Skeletal muscle tissue (tissue), 4 donors: Measurements from ENCODE around the gene IDH3G. TPM values are rescaled to one million over a fixed set of nuclear protein-coding genes. Genes with fewer than 3 reads are reported as not detected.
"Not testable (repeated sequence)": the region's sequence is repeated elsewhere in the genome, so short reads cannot be mapped to it uniquely, and the experiment has no call there.

Experiments used
- H3K27ac ChIP-seq: one replicate; pipeline ENCODE4 v1.7.0; 2013; ENCODE audit warnings: mild to moderate bottlenecking, low read depth, low read length, inconsistent platforms
- H3K27me3 ChIP-seq, 3 donors: one replicate each; pipeline ENCODE4 v1.7.0; 2013; ENCODE audit warnings: low read length in 3 of 3; ENCODE audit not compliant: control insufficient read depth in 3 of 3, insufficient read depth in 3 of 3
- H3K36me3 ChIP-seq, 3 donors: one replicate each; pipeline ENCODE4 v1.7.0; 2013; ENCODE audit warnings: low read length in 3 of 3; ENCODE audit not compliant: control insufficient read depth in 3 of 3, insufficient read depth in 3 of 3
- H3K4me1 ChIP-seq, 3 donors: one replicate each; pipeline ENCODE4 v1.7.0; 2013; ENCODE audit warnings: low read length in 3 of 3, mild to moderate bottlenecking in 3 of 3; ENCODE audit not compliant: control insufficient read depth in 3 of 3, insufficient read depth in 3 of 3
- H3K4me3 ChIP-seq, 3 donors: one replicate each; pipeline ENCODE4 v1.7.0; 2013; ENCODE audit warnings: low read length in 3 of 3
- H3K9ac ChIP-seq, 3 donors: one replicate each; pipeline ENCODE4 v1.7.0; 2013; ENCODE audit warnings: low read length in 3 of 3, mild to moderate bottlenecking in 3 of 3, moderate library complexity in 2 of 3, low read depth in 1 of 3
- H3K9me3 ChIP-seq, 3 donors: one replicate each; pipeline ENCODE4 v1.7.0; 2013; ENCODE audit warnings: low read length in 3 of 3; ENCODE audit not compliant: control insufficient read depth in 3 of 3
- total RNA-seq: library from RNA; depleted of rRNA; stranded (reverse); fragments of >200 nt; gene quantifications from one replicate; pipeline ENCODE4 v1.2.3, GENCODE V29; 2014
- donor health status: Osteomylitis.

IDH3G gene
- total RNA-seq, 1 donor from 2014 or later: 25.1 TPM

DNA sequence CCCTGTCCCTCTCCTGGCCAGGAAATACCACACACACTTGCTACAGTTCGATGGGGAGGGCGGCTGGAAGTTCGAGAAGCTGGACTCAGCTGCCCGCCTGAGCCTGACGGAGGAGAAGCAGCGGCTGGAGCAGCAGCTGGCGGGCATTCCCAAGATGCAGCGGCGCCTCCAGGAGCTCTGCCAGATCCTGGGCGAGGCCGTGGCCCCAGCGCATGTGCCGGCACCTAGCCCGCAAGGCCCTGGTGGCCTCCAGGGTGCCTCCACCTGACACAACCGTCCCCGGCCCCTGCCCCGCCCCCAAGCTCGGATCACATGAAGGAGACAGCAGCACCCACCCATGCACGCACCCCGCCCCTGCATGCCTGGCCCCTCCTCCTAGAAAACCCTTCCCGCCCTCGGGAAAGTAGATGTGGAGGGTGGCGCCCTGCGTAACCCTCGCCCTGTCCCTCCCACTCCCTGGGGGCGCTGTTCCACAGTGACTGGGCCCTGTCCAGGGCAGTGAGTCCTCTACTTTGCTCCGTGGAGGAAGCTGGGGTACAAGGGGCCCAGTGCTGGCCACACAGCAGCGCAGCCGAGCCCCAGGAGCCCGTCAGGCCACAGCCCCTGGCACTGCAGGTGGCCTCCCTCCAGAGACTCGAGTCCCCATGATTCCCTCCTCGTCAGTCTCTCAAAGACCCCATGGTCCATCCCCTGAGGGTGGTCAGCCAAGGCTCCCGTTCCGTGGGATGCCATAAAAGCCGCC is 50.5 kb downstream of the IDH3G start:
- H3K9me3 ChIP-seq, H3K4me1 ChIP-seq, H3K27me3 ChIP-seq, H3K36me3 ChIP-seq, H3K27ac ChIP-seq, H3K4me3 ChIP-seq, H3K9ac ChIP-seq: not testable (repeated sequence)

DNA sequence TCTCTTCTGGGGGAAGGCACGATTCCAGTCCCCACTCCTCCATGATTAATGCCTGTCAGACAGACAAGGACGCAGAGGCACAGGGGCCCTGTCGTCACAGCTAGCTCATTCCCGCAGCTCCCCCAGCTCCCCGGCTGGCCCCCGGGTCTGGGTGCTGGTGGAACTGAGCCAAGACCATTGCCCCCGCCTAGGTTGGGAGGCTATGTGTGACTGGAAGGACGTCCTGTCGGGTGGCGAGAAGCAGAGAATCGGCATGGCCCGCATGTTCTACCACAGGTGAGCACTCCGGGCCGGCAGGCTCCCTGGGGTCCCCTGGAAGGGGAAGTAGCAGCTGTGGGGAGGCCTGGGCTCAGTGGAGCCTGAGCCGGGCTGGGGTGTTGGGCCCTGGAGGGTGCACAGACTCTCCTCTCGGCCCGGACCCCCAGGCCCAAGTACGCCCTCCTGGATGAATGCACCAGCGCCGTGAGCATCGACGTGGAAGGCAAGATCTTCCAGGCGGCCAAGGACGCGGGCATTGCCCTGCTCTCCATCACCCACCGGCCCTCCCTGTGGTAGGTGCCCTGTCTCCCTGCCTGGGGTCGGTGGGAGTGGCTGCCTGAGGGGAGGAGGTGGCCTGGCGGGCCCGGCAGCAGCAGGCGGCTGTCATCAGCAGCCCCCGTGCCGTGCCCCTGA is 51.2 kb downstream of the IDH3G start:
- not testable (repeated sequence) for H3K9me3 ChIP-seq, H3K36me3 ChIP-seq, H3K27ac ChIP-seq, H3K4me3 ChIP-seq, H3K9ac ChIP-seq, H3K27me3 ChIP-seq, H3K4me1 ChIP-seq

DNA sequence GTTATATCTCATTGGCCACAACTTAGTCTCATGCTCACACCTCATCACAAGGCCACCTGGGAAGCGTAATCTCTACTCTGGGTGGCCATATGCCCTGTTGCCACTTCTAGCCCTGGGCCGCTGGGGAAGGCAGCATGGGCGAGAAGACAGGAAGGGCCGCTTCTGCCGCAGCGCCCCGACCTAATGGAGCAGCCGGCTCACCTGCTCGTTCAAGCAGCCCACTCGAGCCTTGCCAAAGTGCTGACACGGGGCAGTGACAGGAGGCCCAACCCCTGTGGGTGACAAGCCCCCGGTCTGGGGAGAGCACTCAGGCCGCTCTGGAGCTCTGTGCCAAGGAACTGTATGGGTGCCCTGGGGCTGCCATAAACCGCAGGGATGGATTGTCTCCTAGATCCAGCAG is 52.1 kb downstream of the IDH3G start:
- H3K9me3 ChIP-seq, H3K36me3 ChIP-seq, H3K4me1 ChIP-seq, H3K9ac ChIP-seq, H3K27me3 ChIP-seq, H3K27ac ChIP-seq, H3K4me3 ChIP-seq: not testable (repeated sequence)

DNA sequence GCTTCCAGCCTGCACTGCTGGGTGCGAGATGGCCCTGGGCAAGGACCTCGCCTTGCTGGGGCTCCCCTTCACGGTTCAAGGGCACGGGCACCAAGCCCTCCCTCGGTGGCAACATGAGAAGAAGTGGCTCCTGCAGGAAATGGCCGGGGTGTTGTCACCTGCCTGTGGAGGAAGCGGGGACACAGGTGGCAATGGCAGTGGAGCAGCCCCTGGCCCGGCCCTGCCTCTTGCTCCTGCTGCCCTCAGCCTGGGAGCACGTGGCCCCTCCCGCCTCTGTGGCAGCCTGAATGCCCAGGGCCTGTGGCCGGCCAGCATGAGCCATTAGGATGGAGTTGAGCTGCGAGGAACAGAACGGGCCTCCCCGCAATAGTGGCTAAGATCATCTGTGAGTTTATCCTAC is 52.7 kb downstream of the IDH3G start:
- Histone ChIP-seq H3K36me3 (peaks cover 3 to 13% (median 6%) of the 10 kb centered on the region in 3 donors), H3K4me3 (no peak overlapping the region), H3K9me3 (no peaks in the 10 kb centered on the region), H3K27ac (no peak overlapping the region), H3K4me1 (peaks cover 0 to 3% (median 0%) of the 10 kb centered on the region in 3 donors), H3K9ac (no peak overlapping the region), H3K27me3 (peaks cover 0 to 4% (median 0%) of the 10 kb centered on the region in 3 donors)

DNA sequence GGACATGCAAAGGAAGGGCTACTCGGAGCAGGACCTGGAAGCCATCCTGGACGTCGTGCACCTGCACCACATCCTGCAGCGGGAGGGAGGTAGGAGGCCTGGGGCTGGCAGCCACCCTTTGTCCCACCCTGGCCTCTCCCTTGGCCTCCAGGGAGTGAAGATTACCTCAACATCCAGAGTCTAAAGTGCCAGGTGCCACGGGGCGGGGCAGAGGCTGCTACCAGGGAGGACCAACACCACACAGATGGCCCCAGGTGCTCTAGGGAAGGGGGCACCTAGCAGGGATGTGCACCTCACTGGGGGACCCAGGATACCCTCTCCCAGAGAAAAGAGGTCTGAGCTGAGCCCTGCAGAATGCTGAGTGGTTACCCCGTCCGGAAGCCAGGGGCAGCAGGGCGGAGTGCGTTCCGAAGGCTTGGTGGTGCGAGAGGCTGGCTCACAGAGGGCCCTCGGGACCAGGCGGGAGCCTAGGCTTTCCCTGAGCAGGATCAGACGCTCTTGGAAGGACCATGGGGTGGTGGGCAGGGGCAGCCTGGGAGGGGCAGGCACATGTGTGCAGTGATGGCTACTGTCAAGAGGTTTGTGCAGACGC is 53.4 kb downstream of the IDH3G start:
- Histone ChIP-seq H3K27me3 (peaks cover 0 to 4% (median 0%) of the 10 kb centered on the region in 3 donors), H3K9ac (no peak overlapping the region), H3K4me3 (no peak overlapping the region), H3K9me3 (no peaks in the 10 kb centered on the region), H3K27ac (no peak overlapping the region), H3K36me3 (peaks cover 6 to 16% (median 8%) of the 10 kb centered on the region in 3 donors), H3K4me1 (peaks cover 0 to 3% (median 0%) of the 10 kb centered on the region in 3 donors)

DNA sequence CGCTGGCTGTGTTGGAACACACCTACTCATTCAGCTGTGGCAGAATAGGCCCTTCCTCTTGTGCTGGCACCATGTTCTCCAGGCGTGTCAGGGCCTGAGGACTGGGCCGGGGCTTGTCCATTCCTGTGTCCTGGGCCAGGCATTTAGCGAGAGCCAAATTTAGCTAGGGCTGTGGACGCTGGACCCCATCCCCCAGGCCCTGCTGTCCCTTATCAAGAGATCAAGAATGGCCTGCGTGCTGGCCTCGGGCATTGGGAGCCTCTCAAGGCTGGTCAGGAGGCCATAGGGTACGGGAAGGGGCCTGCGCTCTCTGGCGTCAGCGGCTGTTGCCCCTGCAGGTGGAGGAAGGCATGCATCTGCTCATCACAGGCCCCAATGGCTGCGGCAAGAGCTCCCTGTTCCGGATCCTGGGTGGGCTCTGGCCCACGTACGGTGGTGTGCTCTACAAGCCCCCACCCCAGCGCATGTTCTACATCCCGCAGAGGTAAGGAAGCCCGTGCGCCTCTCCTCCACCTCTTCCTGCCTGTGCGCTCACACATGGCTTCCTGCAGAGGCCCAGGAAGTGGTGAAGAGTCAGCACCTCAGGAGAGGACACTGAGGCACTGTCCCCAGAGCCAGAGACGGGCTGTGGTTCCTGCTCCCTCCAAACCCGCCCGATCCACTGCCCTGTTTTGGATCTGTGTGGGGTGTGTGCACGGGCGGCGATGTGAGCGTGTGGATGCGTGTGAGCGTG is 54.3 kb downstream of the IDH3G start:
- no peaks in the 10 kb centered on the region for H3K9me3 ChIP-seq
- H3K9ac ChIP-seq: no peak overlapping the region
- H3K36me3 ChIP-seq: peaks cover 6 to 16% (median 8%) of the 10 kb centered on the region in 3 donors
- H3K27me3 ChIP-seq: peaks cover 0 to 4% (median 0%) of the 10 kb centered on the region in 3 donors
- peaks cover 0 to 3% (median 0%) of the 10 kb centered on the region in 3 donors for H3K4me1 ChIP-seq
- no peak overlapping the region for H3K27ac ChIP-seq
- H3K4me3 ChIP-seq: no peak overlapping the region

DNA sequence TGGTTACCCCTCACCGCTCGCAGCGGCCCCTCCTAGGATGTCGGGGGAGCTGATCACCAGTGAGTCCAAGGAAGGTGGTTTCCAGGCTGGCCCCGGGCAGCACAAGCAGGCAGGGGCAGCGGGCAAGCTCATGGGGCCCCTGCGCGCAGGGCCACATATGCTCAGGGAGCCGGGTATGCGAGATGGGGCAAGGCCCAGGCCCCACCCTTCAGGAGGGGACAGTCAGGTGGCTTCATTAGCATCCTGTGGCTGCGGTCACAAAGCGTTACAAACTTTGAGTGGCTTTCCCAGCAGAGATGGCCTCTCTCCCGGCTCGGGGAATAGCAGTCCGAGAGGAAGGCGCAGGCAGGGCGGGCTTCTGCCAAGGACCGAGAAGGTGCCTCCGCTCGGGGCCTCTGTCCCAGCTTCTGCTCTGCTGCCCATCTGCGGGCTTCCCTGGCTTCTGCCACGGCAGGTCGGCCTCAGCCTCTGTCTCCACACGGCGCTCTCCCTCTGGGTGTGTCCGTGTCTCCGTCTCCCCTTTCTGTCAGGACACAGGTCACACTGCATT is 56.0 kb downstream of the IDH3G start:
- H3K36me3 ChIP-seq: peaks cover 8 to 16% (median 8%) of the 10 kb centered on the region in 3 donors
- peaks cover 0 to 4% (median 0%) of the 10 kb centered on the region in 3 donors for H3K27me3 ChIP-seq
- H3K9ac ChIP-seq: no peak overlapping the region
- no peak overlapping the region for H3K4me3 ChIP-seq
- H3K9me3 ChIP-seq: no peaks in the 10 kb centered on the region
- H3K4me1 ChIP-seq: no peaks in the 10 kb centered on the region
- H3K27ac ChIP-seq: no peak overlapping the region

DNA sequence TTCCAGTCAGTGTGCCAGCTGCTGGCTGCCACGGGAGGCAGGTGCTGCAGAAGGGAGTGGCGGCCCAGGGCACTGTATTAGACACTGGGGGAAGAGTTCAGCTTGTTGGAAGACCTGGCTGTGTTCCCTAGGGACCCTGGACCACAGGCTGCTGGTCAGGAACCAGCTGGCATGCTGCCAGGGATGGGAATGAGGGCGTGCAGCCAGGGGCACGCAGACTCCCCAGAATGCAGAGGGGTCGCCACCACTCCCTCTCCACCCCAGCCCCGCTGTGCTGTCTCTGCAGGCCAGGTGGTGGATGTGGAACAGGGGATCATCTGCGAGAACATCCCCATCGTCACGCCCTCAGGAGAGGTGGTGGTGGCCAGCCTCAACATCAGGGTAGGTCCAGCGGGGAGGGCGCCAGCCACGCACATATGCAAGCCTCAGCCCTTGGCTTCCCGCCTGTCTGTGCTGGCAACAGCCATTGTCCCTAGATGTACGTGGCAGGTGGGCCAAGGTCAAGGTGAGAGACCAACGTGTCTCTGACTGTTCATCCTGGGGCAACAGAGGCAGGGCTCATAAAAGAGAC is 57.2 kb downstream of the IDH3G start:
- no peaks in the 10 kb centered on the region for H3K4me1 ChIP-seq
- H3K9ac ChIP-seq: no peak overlapping the region
- H3K27ac ChIP-seq: no peak overlapping the region
- no peaks in the 10 kb centered on the region for H3K9me3 ChIP-seq
- peaks cover 8 to 16% (median 9%) of the 10 kb centered on the region in 3 donors for H3K36me3 ChIP-seq
- no peak overlapping the region for H3K4me3 ChIP-seq
- H3K27me3 ChIP-seq: peaks cover 0 to 4% (median 0%) of the 10 kb centered on the region in 3 donors

DNA sequence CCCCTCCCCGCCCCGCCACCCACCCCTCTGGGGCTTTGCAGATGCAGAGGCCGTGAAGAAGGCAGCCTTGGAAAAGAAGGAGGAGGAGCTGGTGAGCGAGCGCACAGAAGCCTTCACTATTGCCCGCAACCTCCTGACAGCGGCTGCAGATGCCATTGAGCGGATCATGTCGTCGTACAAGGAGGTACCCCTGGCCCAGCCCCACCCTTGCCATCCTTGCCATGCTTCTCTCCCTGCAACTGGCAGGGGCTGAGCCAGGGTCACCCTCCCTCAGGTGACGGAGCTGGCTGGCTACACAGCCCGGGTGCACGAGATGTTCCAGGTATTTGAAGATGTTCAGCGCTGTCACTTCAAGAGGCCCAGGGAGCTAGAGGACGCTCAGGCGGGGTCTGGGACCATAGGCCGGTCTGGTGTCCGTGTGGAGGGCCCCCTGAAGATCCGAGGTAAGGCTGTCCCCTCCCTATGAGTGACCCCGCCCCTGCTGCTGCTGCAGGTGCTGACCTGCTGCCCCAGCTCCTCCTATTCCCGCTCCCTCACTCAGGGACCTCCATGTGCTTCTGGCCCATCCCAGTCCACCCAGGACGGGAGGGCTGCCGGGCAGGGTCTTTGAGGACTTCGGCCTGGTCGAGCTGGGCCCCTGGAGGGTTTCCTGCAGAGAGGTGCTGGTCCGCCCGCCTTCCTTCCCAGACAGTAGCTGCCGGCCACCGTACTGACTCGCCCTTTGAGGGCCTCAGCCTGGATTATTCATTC is 57.9 kb downstream of the IDH3G start:
- H3K4me3 ChIP-seq: no peak overlapping the region
- H3K27me3 ChIP-seq: peaks cover 0 to 4% (median 0%) of the 10 kb centered on the region in 3 donors
- no peak overlapping the region for H3K9ac ChIP-seq
- no peaks in the 10 kb centered on the region for H3K4me1 ChIP-seq
- H3K36me3 ChIP-seq: peaks cover 11 to 16% (median 12%) of the 10 kb centered on the region in 3 donors
- H3K9me3 ChIP-seq: no peaks in the 10 kb centered on the region
- H3K27ac ChIP-seq: no peak overlapping the region
